ENCODE results near the gene ELOVL3. TPM values are rescaled to one million over a fixed set of nuclear protein-coding genes. Genes with fewer than 3 reads are reported as not detected.

The ELOVL3 gene
- total and polyA plus RNA-seq, 9 of the 15 experiments (the other 6 are each of a cell fraction or from before 2014, with no cell fraction given) = 0.32 to 3.3 (median 0.87) TPM

DNA sequence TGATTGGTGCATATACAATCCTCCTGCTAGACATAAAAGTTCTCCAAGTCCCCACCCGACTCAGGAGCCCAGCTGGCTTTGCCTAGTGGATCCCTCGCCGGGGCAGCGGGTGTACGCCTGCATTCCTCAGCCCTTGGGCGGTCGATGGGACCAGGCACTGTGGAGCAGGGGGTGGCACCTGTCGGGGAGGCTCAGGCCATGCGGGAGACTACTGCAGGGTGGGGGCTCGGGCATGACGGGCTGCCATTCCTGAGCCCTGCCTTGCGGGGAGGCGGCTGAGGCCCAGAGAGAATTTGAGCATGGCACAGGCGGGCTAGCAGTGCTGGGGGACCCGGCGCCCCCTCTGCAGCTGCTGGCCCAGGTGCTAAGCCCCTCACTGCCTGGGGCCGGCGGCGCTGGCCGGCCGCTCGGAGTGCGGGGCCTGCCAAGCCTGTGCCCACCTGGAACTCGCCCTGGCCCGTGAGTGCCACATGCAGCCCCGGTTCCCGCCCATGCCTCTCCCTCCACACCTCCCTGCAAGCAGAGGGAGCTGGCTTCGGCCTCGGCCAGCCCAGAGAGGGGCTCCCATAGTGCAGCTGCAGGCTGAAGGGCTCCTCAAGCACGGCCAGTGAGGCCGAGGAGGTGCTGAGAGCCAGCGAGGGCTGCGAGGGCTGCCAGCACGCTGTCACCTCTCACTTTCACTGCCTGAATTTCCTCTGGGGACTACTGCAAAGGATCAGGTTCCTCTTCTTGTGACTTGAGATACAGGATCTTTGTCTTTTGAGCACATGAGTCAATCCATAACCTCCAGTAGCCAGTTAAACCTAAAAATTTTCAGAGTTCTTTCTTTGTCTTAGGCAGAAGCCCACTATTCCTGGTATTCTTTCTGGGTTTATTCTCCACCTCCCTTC, 25.1 kb upstream of the ELOVL3 start:
- no peaks in the 10 kb centered on the region for H3K36me3 ChIP-seq (ENCODE audit: control insufficient read depth, insufficient read depth, low read length)
- H2AFZ ChIP-seq (ENCODE audit: low read depth, low read length) = no peak overlapping the region
- no peak for DNase-seq (ENCODE audit: extremely low read depth in 1 of 4, low spot score in 3 of 4)
- no peaks in the 10 kb centered on the region for H4K20me1 ChIP-seq (replicated peaks; ENCODE audit: control insufficient read depth, insufficient read depth, low read length)
- no TSS peak for BruUV-seq (replicated peaks)
- WGBS (ENCODE audit: insufficient coverage, low coverage, missing lambda C conversion rate) = 3% methylated on average over 12 of the region's 34 CpGs
- peaks cover 0 to 7% of the 10 kb centered on the region in 2 experiments; a peak in 2 of 5 replicates for H3K4me1 ChIP-seq (replicated peaks in 1 of 2; ENCODE audit: control insufficient read depth in 2 of 2, insufficient read depth in 2 of 2, low read length in 2 of 2)
- no peak for ATAC-seq
- H3K79me2 ChIP-seq (ENCODE audit: control insufficient read depth, insufficient read depth, low read length) = no peaks in the 10 kb centered on the region
- CTCF ChIA-PET (ENCODE audit: low intra/inter-chr PET ratio) = no interaction called here
- POLR2A ChIA-PET = no interaction called here
- H3K9ac ChIP-seq (ENCODE audit: insufficient read depth in 1 of 2, low read depth in 2 of 2, low read length in 2 of 2) = no peak overlapping the region
- no peak overlapping the region for H3K4me2 ChIP-seq (ENCODE audit: insufficient read depth, low read length)
- no peaks in the 10 kb centered on the region; the same call in 1 of the 2 replicates for H3K9me3 ChIP-seq (replicated peaks; ENCODE audit: control insufficient read depth, insufficient read depth, low read depth, low read length)
- intact Hi-C loops (cut with micrococcal nuclease) (no loop called here), in situ Hi-C loops (cut with MboI) (no loop called here)
- FAIRE-seq = no peak
- H3K27ac ChIP-seq (ENCODE audit: extremely low read depth, low read depth, low read length) = no peak overlapping the region
- peaks cover 0 to 14% of the 10 kb centered on the region in 2 experiments; a peak in 2 of 5 replicates for H3K27me3 ChIP-seq (ENCODE audit: control insufficient read depth in 2 of 2, insufficient read depth in 2 of 2, low read length in 2 of 2)
- H3K4me3 ChIP-seq = no peak overlapping the region
- H3K9me1 ChIP-seq (ENCODE audit: control insufficient read depth, insufficient read depth, low read length) = no peaks in the 10 kb centered on the region
- TF ChIP-seq ARID2 (IDR thresholded peaks at IDR 0.05) = no peak
- no peak for TF ChIP-seq SRSF1 (IDR thresholded peaks at IDR 0.05; ENCODE audit: low read depth, low read length)
- TF ChIP-seq ZNF511 (CRISPR knock-in tag; IDR thresholded peaks at IDR 0.05) = no peak
- no peak for TF ChIP-seq ZNF175 (CRISPR knock-in tag; IDR thresholded peaks at IDR 0.05; ENCODE audit: low read depth)
- TF ChIP-seq STAG1 (CRISPR knock-in tag; IDR thresholded peaks at IDR 0.05; ENCODE audit: borderline replicate concordance) = no peak
- TF ChIP-seq GTF2E2 (tag; IDR thresholded peaks at IDR 0.05) = no peak
- TF ChIP-seq CREB5 (CRISPR knock-in tag; IDR thresholded peaks at IDR 0.05) = no peak
- TF ChIP-seq ZNF586 (CRISPR knock-in tag; conservative IDR thresholded peaks at IDR 0.05) = no peak
- TF ChIP-seq ZKSCAN1 (IDR thresholded peaks at IDR 0.05; ENCODE audit: low read depth, low read length) = no peak
- TF ChIP-seq HES1 (IDR thresholded peaks at IDR 0.05; ENCODE audit: low read depth) = no peak
- TF ChIP-seq NKRF (IDR thresholded peaks at IDR 0.05; ENCODE audit: borderline replicate concordance) = no peak
- TF ChIP-seq CBFB (CRISPR knock-in tag; IDR thresholded peaks at IDR 0.05) = no peak
- TF ChIP-seq ETV6 (IDR thresholded peaks at IDR 0.05; ENCODE audit: borderline replicate concordance in 1 of 2, low read depth in 2 of 2, low read length in 1 of 2) = no peak
- no peak for TF ChIP-seq ETV6 (CRISPR knock-in tag; IDR thresholded peaks at IDR 0.05; ENCODE audit: borderline replicate concordance)
- no peak for TF ChIP-seq ZNF316 (IDR thresholded peaks at IDR 0.05)
- no peak for TF ChIP-seq ESRRA (IDR thresholded peaks at IDR 0.05; ENCODE audit: borderline replicate concordance, low read depth)
- TF ChIP-seq ZFP30 (CRISPR knock-in tag; IDR thresholded peaks at IDR 0.05; ENCODE audit: borderline replicate concordance) = no peak
- no peak for TF ChIP-seq E2F3 (CRISPR knock-in tag; IDR thresholded peaks at IDR 0.05)
- TF ChIP-seq CTBP1 (IDR thresholded peaks at IDR 0.05; ENCODE audit: borderline replicate concordance) = no peak

Data from K562 (cell line).